Measurements from ENCODE around the gene LCN10.

LCN10 gene

DNA sequence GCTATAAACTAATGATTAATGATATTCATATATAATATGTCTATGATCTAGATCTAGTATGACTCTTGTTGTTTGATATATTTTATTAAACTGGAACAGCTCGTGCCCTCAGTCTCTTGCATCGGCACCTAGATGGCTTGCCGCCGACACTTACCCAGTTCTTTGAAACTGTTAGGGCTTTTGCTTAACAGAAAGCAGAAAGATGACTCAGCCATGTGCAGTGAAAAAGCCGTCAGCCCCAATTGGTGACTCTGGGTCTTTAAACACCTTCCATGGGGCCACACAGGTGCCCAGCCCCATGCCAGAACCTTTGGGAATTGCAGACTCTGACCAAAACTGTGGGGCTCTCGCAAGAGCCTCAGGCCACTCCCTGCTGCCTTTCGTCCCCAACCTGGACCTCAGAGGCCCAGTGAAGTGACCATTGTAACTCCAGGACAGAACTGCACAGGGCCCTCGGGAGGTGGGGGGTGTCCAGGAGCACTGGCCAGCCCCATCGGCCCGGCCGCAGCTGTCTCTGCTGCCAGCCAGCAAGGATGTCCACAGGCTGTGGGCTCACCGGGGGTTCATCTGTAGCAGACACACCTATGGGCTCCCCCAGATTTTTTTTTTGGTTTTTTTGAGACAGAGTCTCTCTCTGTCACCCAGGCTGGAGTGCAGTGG, 7.8 kb downstream of the LCN10 start:
- no peak for DNase-seq

DNA sequence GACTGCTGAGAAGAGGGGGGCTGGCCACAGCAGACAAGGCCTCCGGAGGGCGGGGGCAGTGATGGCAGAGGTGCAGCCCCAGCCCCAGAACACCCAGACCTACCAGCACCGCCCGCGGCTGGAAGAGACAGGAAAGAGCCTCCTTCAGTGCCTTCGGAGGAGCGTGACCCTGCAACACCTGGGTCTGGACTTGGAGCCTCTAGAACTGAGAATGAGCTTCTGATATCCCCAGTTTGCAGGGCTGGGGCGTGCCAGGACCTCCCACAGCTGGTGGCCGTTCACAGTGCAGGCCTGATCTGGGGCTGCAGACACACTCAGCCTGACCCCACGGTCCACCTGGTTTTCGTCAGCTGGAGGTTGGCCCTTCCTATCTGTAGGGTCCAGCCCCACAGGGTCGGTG, 9.1 kb downstream of the LCN10 start:
- DNase-seq = no peak

DNA sequence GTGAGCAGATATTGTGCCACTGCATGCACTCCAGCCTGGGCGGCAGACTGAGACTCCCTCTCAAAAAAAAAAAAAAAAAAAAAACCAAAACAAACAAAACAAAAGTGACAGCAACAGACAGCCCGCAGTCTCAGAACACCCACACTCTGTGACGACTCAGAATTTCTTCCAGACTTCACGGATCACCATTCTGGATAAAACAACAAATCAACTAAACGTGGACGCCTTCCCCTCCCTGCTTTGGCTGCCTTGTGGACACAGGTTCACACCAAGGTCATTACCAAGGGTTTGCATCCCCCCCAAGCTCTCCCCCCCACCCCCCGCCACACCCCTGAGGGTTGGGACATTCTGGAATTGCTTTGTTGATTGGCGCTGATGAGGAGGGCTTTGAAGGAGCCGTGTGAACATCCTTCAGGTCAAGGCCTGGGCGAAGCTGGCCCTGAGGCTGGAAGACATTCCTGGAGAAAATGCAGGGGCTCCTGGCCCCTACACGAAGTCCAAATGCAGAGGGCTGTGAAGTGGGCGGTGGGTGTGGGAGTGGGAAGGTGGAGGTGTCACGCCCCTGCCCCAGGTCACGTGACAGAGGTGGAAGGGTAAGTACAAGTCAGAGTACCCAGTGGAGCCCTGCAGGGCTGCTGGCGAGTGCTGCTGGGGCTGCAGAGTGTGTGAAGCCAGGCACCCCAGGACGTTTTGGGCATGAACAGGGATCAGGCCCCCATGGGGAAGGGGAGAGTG, 10.1 kb downstream of the LCN10 start:
- DNase-seq = no peak

DNA sequence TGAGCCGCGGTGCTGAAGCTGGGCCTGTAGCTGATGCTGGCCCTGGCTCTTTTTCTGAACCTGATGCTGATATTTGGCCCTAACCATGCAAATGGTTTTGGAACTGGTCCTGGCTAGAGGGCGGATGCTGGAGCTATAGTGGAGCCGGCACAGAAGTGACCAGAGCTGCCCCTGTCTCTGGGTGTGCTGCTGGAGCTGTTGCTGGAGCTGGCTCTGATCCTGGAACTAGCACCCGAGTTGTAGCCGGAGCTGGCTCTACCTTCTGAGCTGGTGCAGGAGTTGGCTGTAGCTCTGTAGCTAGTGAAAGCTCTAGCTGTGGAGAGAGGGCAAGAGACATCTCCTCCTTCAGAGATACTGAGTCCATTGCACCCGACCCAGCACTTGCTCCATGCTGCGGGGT, 12.8 kb downstream of the LCN10 start:
- no peak for DNase-seq

DNA sequence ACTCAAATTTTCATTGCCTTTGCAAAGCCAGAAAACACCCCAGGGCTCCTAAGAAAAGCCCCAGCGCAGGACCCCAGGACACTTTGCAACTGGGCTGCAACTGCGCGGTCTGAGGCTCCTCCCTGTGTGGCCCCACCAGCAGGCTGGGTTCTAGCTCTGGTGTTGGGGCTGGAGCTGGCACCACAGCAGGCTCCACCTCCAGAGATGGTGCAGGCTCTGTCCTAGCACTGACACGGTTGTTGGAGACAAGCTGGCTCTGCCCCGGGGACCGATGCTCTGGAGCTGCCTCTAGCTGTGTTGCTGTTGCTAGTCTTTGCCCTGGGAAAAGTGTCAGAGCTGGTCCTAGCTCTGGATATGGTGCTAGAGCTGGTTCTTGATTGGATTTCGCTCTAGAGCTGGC, 13.6 kb downstream of the LCN10 start:
- no peak for DNase-seq

DNA sequence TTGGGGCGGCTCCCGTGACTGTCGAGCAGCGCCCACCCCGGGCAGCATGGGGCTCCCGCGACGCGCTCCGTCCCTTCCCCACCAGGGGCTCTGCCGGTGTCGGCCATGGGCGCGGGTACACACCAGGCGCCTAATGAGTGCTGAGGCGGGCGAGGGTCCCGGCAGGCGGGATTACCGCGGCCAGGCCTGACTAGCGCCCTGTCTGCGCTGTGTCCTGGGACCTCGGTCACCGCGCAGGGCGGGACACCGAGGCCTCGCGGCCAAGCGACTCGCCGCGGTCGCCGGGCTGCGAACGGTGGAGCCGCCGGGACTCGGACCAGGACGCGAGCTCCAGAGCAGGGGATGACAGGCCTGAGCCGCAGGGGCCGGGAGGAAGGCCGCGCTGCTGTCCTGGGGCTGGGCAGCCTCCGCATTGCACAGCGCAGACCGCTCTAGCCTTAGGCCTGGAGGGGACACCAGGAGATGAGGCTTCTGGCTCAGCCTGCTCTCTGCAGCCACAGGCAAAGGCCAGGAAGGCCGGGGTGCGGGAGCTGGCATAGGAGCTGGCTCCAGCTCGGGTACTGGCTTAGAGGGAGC, 14.1 kb downstream of the LCN10 start:
- DNase-seq = no peak

DNA sequence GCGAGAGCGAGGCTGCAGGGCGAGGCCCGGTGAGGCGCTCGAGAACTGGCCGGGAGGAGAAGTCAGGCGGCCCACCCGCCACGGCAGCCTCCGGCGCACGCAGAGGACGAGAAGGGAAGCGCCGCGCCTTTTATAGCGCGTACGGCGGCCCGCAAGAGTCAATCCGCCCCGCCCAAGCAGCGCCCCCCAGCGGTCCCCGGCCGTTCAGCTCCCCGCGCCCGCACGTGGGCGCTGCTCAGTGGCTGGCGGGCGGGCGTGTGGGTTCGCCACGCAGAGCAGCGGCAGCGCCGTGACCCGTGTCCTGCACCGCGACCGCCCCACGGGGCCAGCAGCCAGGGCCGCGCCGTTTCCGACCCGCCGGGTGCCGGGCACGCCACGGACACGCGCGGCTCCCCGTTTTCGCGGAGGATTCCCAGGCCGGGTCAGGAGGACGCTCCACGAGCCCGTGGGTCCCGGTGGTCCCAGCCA, 14.6 kb downstream of the LCN10 start:
- DNase-seq = peak; percentile 69

DNA sequence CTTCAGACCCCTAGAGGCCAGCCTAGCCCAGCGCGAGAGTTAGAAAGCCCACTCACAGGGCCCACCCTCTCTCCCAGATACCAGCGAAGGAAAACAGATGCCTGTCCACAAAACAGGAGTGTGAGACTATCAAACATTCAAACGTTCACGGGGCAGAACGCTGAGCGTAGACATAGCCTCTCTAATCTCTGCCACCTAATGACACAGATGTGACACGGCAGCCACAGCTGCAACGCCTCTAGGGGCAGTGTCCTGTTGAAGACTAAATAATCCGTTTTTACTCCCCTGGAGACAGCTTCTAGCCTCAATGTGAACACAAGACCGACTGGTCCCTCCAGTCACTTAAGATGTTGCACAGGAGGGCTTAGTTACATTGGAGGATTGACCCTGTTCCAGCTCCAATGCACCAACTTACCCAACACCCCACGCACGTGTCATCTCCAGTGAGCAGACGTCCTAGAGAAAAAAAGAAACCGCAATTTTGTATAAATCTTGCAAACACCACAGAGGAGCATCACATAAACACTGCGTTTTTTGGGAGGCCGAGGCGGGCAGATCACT, 16.0 kb downstream of the LCN10 start:
- no peak for DNase-seq

DNA sequence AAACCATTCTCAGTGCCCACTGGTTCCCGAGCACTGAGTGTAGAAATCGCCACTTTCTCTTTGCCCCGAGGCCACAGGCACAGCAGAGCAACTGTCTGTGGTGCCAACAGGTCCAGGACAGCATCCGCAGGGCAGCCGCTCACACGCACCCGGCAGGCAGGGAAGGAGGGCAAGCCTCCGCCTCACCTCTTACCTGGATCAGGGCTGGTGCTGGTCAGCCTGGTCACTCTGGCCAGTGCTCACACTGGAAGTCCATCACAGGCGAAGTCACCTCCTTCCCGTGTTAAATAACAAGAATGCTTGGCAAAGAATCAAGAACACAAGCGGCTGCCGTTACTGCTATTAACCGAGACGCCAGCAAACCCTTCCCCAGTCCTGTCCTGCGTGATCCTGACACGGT, 16.6 kb downstream of the LCN10 start:
- DNase-seq = no peak

DNA sequence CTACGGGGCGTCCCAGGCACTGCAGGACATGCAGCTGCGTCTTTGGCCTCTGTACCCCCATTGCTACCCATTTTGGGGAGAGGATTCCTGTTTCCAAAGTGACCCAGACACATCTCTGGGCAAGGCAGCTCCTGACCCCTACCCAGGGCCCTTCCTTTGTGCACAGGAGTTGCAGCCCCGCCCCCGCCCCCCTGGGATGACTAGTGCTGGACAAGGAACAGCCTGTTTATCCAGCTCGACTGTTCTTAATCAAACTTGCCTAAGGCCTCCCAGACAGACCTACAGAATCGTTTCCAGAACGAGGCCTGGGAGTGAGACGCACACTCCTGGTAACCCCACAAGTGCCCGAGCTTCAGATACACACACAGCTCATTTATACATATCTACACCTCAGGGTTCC, 17.1 kb downstream of the LCN10 start:
- DNase-seq = no peak

DNA sequence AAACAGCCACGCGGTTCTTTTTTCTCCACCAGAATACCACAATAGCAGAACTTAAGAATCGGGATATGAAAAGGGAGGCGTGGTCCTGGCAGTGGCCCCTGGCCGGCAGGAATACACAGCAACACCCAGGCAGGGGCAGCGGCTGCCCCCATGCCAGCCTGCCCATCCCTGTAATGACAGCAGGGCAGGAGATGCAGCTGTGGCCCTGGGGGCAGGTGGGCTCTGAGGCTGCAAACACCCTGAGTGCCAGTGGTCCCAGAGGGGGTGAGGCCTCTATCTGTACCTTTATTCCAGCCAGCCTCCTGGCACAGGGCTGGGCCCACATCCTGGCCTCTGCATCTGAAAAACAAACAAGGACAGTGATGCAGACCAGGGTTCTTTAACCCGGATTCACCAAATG, 18.0 kb downstream of the LCN10 start:
- DNase-seq = no peak

DNA sequence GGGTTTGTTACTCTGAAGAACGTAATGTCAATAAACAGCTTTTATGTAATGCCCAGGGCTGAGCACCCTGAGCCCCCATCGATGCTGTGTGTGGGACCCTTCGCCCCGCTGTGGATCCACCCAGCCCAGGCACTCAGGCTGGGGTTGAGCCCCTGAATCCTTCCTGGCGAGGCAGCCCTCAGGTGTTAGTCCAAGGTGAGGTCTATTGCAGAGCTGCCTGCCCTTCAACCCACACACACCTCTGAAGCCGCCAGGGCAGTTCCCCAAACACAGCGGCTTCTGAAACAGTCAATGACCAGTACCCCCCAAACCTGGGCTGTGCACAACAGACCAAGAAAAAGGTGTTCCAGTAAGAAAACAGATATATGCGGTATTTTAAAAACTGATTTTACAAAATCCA, 18.8 kb downstream of the LCN10 start:
- DNase-seq = no peak

DNA sequence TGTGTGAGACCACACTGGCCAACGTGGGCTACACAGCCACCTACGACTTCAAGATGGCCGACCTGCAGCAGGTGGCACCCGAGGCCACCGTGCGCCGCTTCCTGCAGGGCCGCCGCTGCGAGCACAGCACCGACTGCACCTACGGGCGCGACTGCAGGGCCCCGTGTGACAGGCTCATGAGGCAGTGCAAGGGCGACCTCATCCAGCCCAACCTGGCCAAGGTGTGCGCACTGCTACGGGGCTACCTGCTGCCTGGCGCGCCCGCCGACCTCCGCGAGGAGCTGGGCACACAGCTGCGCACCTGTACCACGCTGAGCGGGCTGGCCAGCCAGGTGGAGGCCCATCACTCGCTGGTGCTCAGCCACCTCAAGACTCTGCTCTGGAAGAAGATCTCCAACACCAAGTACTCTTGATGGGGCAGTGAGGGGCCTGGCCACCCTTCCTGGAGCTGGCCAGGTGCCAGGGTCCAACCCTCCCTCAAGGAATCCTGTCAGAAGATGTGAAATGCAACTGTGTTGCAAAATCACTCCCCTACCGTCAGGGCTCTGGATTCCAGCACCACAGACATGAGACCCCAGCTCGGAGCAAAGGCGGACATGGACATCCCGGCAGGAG, 19.3 kb downstream of the LCN10 start:
- DNase-seq = no peak

DNA sequence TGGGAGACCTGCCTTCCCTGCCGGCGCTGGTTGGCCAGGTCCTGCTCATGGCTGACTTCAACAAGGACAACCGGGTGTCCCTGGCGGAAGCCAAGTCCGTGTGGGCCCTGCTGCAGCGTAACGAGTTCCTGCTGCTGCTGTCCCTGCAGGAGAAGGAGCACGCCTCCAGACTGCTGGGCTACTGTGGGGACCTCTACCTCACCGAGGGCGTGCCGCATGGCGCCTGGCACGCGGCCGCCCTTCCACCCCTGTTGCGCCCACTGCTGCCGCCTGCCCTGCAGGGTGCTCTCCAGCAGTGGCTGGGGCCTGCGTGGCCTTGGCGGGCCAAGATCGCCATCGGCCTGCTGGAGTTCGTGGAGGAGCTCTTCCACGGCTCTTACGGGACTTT, 19.8 kb downstream of the LCN10 start:
- no peak for DNase-seq

DNA sequence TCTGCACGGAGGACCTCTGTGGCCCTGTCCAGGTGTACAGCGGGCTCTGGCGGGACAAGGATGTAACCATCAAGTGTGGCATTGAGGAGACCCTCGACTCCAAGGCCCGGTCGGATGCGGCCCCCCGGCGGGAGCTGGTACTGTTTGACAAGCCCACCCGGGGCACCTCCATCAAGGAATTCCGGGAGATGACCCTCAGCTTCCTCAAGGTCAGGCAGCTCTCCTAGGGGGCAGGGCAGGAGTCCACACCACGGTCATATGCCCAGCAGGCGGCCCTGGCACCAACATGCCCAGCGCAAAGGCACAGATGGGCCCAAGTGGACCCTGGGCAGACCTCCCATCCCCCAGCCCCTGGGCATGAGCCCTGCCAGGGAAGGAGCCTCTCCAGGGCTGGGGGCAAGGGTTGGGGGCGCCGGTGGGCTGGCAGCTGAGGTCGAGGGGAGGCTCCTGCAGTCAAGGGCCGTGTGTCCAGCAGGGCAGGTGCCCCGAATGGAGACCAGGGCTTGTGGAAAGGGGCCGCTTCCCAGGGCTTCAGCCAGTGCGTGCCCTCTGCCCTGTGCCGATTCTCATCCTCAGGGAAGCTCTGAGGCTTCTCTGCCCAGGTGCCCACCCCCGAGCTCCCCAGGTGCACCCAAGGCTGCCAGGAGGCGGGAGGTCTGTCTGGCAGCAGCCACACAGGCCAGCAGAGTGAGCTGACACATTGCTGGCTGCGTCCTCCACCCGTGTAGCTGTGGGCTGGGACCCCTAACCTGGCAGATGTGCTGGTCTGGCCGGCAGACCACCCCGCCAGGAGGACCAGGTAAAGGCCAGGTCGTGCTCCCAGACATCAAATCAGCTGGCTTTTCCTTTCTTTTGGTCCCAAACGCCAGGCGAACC, 20.4 kb downstream of the LCN10 start:
- no peak for DNase-seq

DNA sequence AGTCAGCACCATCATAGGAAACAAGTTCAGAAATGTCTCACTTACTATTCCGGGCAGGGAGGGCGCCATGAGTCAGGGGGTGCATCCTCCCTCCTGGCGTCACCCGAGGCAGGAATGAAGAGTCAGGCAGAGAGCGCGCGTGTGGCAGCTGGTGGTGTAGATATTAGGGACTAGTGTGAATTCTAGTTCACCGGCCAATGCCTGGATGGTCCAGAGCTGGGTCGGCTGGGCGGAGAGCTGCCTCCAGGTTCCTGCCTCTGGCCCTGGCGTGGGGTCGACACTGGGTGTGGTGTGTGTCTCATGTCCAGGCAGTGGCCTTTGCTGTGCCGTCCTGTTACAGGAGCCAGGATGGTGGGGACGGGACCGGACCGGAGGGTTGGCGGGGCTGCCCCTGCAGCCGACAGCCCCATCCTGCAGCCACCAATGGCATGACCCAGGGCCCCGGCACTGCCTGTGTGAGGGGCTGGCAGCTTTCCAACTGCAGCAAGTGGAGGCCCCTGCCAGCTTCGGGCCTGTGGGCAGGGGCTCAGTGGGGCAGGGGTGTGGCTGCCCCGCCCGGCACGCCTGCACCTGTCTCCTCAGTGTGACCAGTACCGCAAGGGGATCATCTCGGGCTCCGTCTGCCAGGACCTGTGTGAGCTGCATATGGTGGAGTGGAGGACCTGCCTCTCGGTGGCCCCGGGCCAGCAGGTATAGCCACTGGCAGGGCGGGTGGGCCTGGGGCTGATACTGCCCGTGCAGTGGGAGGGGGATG, 21.2 kb downstream of the LCN10 start:
- DNase-seq = no peak

DNA sequence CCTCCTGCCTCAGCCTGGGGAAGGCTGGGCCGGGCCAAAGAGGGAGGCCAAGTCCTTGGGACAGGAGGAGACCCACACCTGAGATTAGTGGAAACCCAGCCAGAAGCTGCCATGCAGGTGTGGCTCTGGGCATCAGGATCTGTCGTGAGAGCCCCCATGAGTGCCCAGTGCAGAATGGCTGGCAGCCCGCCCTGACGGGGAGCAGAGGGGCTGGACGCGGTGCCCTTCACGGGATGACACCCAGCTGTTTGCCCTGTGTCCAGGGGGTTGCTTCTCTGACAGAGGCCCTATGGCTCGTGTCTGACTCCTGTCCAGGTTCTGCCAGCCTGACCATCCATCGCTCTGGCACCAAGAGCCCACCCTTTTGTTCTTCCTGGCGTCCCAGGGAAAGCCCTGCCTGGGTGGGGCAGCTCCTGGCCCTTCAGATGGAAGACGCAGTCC, 21.8 kb downstream of the LCN10 start:
- no peak for DNase-seq

DNA sequence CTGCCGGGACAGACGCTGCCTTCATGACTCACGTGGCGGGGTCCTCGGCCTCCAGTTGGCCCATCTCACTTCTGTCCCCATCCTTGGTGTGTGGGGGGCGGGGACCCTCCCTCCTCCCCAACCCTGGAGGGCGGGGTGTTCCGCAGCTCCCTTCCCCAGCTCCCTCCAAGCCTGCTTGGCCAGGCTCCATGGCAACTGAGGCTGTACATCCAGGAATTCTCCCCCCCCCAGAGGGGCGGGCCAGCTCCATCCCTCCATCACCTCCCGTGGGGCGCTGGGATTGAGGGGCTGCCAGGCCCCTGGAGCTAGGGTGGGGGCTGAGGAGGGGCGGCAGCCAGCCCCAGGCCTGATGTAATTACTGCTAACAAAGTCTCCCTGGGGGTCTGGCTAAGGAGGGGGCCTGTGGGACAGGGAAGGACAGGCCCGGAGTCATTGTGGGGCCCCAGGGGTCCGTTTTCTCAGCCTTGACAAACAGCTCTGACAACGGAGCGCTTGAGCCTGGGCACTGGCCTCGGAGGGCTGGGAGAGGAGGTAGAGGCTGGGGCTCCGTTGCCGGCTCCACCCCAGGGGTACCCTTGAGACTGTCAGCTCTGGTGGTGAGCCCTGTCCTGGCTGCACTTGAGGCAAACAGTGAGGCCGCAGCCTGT, 22.4 kb downstream of the LCN10 start:
- DNase-seq = no peak

DNA sequence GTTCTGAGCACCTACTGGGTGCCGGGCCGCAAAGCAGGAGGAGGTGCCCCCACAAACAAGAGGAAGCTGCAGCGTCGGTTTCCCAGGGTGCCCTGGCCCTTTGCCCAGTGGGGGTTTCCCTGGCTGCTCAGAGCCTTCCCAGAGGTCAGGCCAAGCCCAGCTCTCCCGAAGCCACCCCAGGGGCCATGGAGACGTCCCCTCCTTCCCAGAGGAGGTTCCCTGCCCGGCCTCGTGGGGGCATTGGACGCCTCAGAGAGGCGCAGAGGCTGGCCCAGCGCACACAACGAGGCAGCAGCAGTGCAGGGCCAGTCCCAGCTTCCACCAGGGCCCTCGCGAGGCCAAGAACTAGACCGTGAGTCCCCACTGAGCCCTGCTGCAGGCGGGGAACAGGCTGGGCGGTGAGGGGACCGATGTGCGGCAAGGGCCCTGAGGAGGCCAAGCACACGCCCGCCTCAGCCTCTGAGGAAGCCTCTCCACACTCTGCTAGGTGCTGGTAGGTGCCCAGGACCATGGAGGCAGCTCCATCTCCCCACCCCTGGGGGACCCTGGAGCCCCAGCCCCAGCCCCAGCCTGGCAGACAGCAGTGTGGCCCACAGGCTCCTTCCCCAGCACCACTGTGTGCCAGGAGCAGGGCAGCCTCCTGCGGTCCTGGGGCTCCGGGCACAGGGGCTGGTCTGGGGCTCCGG, 23.4 kb downstream of the LCN10 start:
- DNase-seq = no peak

DNA sequence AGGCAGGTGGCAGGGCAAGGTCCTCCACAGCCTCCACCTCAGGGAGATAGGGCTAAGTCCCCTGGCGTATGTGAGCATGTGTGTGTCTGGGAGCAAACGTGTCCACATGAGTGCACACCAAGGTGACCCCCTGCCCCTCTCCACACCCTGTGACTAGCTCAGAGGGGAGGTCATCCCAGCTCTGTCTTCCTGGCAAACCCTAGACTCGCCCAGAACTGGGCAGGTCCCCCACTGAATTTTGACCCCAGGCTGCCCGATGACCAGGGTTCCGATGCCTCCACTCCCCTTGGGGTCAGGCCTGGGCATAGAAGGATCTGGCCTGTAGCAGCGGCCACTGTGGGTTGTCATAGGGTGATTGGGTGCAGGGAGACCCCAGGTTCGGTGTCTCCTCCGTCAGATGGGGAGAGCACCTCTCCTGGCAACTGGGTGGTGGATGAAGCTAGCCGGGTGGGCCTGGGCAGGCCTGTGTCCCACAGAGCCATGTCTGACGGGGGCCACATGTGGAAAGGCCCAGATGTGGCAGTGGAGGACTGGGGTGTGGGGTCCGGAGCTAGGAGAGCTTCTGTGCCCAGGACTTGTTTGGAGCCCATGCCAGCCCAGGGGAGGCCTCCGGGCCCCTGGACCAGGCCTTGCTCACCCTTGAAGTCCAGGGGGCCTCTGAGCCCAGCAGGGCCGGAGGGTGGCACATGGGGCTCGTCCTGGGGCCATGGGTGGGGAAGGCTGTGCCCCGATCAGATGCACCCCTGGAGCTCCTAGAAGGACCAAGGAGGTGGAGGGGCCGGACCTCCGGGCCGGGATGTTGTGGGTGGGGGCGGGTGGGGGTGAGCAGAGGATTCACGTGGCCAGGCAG, 24.2 kb downstream of the LCN10 start:
- DNase-seq = no peak
